Psoas muscle (tissue), 8 donors: ENCODE measurements around the gene ADM. TPM values are rescaled to one million over a fixed set of nuclear protein-coding genes. Genes with fewer than 3 reads are reported as not detected.

ENCODE experiments used
- ATAC-seq, 4 donors: fragments of 200-7000 bp; cut with Tn5 transposase; one replicate each; pipeline ENCODE4 v1.9.1; 2020; ENCODE audit warnings: moderate library complexity in 3 of 4, mild to moderate bottlenecking in 2 of 4
- DNase-seq, 2 donors: peaks; one replicate each; pipeline ENCODE4 v3.0.0-alpha.2; 2020
- H3K27ac ChIP-seq: fragments of 200-600 bp; one replicate; pipeline ENCODE4 v1.8.0; 2022
- H3K27me3 ChIP-seq, 3 donors: fragments of 200-600 bp in 1 of 3; one replicate each; pipeline versions ENCODE4 v1.6.1 to v1.8.0; 2013 to 2022; ENCODE audit warnings: low read length in 2 of 3, mild to moderate bottlenecking in 2 of 3, moderate library complexity in 1 of 3; ENCODE audit not compliant: insufficient read depth in 3 of 3
- H3K36me3 ChIP-seq, 2 donors: fragments of 200-600 bp in 1 of 2; one replicate each; pipeline versions ENCODE4 v1.6.1 to v1.8.0; 2013 to 2022; ENCODE audit warnings: low read depth in 1 of 2, mild to moderate bottlenecking in 1 of 2, moderate library complexity in 1 of 2; ENCODE audit not compliant: insufficient read depth in 1 of 2
- H3K4me1 ChIP-seq: fragments of 200-600 bp; one replicate; pipeline ENCODE4 v1.8.0; 2022
- H3K4me3 ChIP-seq: fragments of 200-600 bp; one replicate; pipeline ENCODE4 v1.8.0; 2022; ENCODE audit warnings: mild to moderate bottlenecking
- H3K9me3 ChIP-seq: fragments of 200-600 bp; one replicate; pipeline ENCODE4 v1.8.0; 2022
- WGBS, 3 donors: extraction: QIAGEN DNeasy Blood & Tissue Kit; methylation state at CpG; one replicate each; pipeline versions ENCODE4 v1.1.6 to v1.1.7; 2013; 5-methylcytosine and 5-hydroxymethylcytosine counted together
- intact Hi-C, 2 donors: fragments of 100-400 bp; cut with DNase I; formaldehyde crosslinking; loops; one replicate each; pipeline versions ENCODE4 v1.11.0 to v1.14.2; 2022
- long read RNA-seq, 2 donors: library from polyadenylated mRNA; unstranded; transcript quantifications; one replicate each; pipeline ENCODE4 v2.0.0, GENCODE V29; 2021
- polyA plus RNA-seq, 3 donors: library from polyadenylated mRNA; stranded (reverse); fragments of 200-250 nt; gene quantifications; one replicate each; pipeline ENCODE4 v1.2.3, GENCODE V29; 2013
- total RNA-seq, 4 donors: library from RNA; stranded (reverse); fragmentation: NEBNext Ultra II Directional in 2 of 4; extraction: Animal tissue kit (Norgen Biotek cat#: 25700) in 2 of 4; gene quantifications; one replicate each; pipeline versions ENCODE4 v1.2.1 to v1.2.4, GENCODE V29; 2021 to 2023
- TF ChIP-seq, protein P1 (sequence below): fragments of 200-600 bp; IDR thresholded peaks from one replicate; pipeline ENCODE4 v1.8.0; 2022; ENCODE audit warnings: antibody characterized with exemption
- donor health status: healthy with polysubstance abuse.
- donor health status: DM: no; HTN: no; CAD: no; lungs with moderate emphysema.
- donor health status: Bipolar disorder and iron deficiency.
- donor health status: healthy.
- donor health status: DM: yes; HTN: yes; CAD: no.
- donor health status: DM: no; HTN: no; CAD: no.
- donor health status: DM: no; HTN: no; CAD: no.
- donor health status: DM: yes; HTN: yes; CAD: no.

The ADM gene
- total RNA-seq (10 to 100 TPM; 11.8 to 73.3 (median 27.8) TPM), polyA plus RNA-seq (10 to 100 TPM; 11.7 to 45.1 (median 23.1) TPM)
- long read RNA-seq, donor 1, transcript ADM-201 (4 exons, 1,885 nt), result major isoform, 24 of 32 reads
- long read RNA-seq, donor 1, partial matches to known transcripts, result 2 of 32 reads
- long read RNA-seq, donor 1, other reads (novel, unspliced or antisense), result 5 of 32 reads
- long read RNA-seq, donor 2, transcript ADM-201 (4 exons, 1,885 nt), result major isoform, 14 of 20 reads
- long read RNA-seq, donor 2, partial matches to known transcripts, result 1 of 20 reads
- long read RNA-seq, donor 2, other reads (novel, unspliced or antisense), result 5 of 20 reads

GRCh38 chr11:10304495-10305261, at the start of gene ADM:
ADM (plus strand) TSS chr11:10305073; CDS start chr11:10305701, 628 bp downstream.
- H3K36me3 ChIP-seq, result no peaks in the 10 kb centered on the region
- TF ChIP-seq, protein P1, sequence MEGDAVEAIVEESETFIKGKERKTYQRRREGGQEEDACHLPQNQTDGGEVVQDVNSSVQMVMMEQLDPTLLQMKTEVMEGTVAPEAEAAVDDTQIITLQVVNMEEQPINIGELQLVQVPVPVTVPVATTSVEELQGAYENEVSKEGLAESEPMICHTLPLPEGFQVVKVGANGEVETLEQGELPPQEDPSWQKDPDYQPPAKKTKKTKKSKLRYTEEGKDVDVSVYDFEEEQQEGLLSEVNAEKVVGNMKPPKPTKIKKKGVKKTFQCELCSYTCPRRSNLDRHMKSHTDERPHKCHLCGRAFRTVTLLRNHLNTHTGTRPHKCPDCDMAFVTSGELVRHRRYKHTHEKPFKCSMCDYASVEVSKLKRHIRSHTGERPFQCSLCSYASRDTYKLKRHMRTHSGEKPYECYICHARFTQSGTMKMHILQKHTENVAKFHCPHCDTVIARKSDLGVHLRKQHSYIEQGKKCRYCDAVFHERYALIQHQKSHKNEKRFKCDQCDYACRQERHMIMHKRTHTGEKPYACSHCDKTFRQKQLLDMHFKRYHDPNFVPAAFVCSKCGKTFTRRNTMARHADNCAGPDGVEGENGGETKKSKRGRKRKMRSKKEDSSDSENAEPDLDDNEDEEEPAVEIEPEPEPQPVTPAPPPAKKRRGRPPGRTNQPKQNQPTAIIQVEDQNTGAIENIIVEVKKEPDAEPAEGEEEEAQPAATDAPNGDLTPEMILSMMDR, result peak; percentile 62
- H3K4me3 ChIP-seq, result peak within 1 kb of the TSS; percentile 84
- 1 to 2% (median 1%) methylated on average over 40 to 48 of the region's 48 CpGs for WGBS, 3 donors
- H3K27me3 ChIP-seq, result no peaks in the 10 kb centered on the region
- no peaks in the 10 kb centered on the region for H3K9me3 ChIP-seq
- ATAC-seq (peak; percentile 42 to 59 (median 45)), DNase-seq (peak; percentile 93 to 94)
- H3K4me1 ChIP-seq, result peaks cover 23% of the 10 kb centered on the region
- intact Hi-C loops, result loop anchor here (5.0 to 10.0 kb wide), 5 partner anchors 97 to 547 kb away; no protein-coding TSS in a partner anchor
- H3K27ac ChIP-seq, result peak within 1 kb of the TSS; percentile 86

- H3K27ac ChIP-seq, result no peak overlapping the region
- TF ChIP-seq, protein P1, result no peak
- H3K4me3 ChIP-seq, result no peak overlapping the region
- peaks cover 12% of the 10 kb centered on the region for H3K4me1 ChIP-seq
- 49 to 72% (median 49%) methylated on average over 3 of the region's 3 CpGs for WGBS, 3 donors
- no peak for DNase-seq
- intact Hi-C loops, result no loop called here
- no peaks in the 10 kb centered on the region for H3K36me3 ChIP-seq
- peak in 1 of 4 donors; percentile 37 for ATAC-seq
- no peaks in the 10 kb centered on the region for H3K27me3 ChIP-seq
- H3K9me3 ChIP-seq, result no peaks in the 10 kb centered on the region
Measured at GRCh38 chr11:10255388-10256125, 49.3 kb upstream of the ADM start.

DNA sequence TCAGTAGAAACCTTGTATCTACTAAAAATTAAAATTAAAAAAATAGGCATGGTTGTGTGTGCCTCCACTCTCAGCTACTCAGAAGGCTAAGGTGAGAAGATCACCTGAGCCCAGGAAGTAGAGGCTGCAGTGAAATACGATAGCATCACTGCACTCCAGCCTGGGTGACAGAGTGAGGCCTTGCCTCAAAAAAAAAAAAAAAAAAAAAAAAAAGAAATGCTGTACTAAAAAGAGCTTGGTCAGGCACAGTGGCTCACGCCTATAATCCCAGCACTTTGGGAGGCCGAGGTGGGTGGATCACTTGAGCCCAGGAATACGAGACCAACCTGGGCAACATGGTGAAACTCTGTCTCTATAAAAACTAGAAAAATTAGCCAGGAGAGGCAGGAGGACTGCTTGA, 47.4 kb upstream of the ADM start:
- peaks cover 12% of the 10 kb centered on the region for H3K4me1 ChIP-seq
- no peaks in the 10 kb centered on the region for H3K9me3 ChIP-seq
- intact Hi-C loops, result no loop called here
- H3K36me3 ChIP-seq, result no peaks in the 10 kb centered on the region
- ATAC-seq (no peak), DNase-seq (no peak)
- H3K4me3 ChIP-seq, result no peak overlapping the region
- no peak overlapping the region for H3K27ac ChIP-seq
- WGBS, 3 donors, result 86 to 92% (median 87%) methylated on average over 4 of the region's 4 CpGs
- TF ChIP-seq, protein P1, result no peak
- no peaks in the 10 kb centered on the region for H3K27me3 ChIP-seq

DNA sequence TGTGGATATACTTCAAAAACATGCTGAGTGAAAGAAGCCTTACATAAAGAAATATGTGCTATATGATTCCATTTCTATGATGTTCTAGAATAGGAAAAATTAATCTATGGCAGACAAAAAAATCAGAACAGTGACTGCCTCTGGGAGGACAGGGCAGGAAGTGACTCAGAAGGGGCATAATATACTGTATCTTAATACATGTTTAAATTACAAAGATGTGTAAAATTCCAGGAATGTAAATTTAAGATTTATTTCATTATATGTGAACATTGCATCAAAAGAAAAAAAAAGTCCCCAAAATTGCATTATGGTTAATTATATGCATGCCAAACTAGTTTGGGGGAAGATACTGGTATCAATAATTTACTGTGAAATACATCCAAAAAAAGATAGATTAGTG, 43.1 kb upstream of the ADM start:
- intact Hi-C loops, result no loop called here

More for the DNA sequence above, 43.1 kb upstream of the ADM start:
- Histone ChIP-seq H3K4me3 (no peak overlapping the region), H3K9me3 (no peaks in the 10 kb centered on the region), H3K36me3 (no peaks in the 10 kb centered on the region), H3K27ac (no peak overlapping the region), H3K27me3 (no peaks in the 10 kb centered on the region), H3K4me1 (peaks cover 3% of the 10 kb centered on the region)
- ATAC-seq, result no peak
- DNase-seq, result no peak
- TF ChIP-seq, protein P1, result no peak
